ENCODE measurements around the gene ANTKMT. TPM values are rescaled to one million over a fixed set of nuclear protein-coding genes. Genes with fewer than 3 reads are reported as not detected.
"Not testable (repeated sequence)": the region's sequence is repeated elsewhere in the genome, so short reads cannot be mapped to it uniquely, and the experiment has no call there.

Gene ANTKMT
- total RNA-seq, 1 donor from 2014 or later, result 41.3 TPM

DNA sequence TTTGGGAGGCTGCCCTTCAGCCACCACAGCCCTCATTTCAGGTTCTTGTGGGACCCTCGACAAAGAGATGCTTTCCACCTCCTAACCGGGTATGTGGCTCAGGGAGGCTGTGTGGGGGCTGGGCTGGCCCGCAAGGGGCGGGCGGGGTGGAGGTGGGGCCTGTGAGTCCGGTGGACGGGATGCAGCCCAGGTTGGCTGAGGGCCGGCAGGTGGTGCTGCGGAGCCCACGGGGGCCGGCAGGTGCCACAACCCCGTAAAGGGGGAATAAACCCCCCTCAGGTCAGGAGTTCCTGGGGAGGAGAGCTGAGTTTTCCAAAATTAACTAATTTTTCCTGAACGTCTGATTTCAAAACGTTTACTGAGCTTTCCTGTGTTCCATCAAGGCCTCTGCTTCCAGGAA lies 24.8 kb downstream of the ANTKMT start:
- no peaks in the 10 kb centered on the region for H3K27me3 Mint-ChIP-seq (ENCODE audit: insufficient read depth)
- no peak for DNase-seq (ENCODE audit: low spot score)
- no peaks in the 10 kb centered on the region for H3K36me3 Mint-ChIP-seq (ENCODE audit: low read depth)
- no peak overlapping the region for H3K27ac Mint-ChIP-seq
- no peaks in the 10 kb centered on the region for H3K9me3 Mint-ChIP-seq
- H3K4me1 Mint-ChIP-seq (ENCODE audit: low read depth), result no peaks in the 10 kb centered on the region
- intact Hi-C loops (cut with micrococcal nuclease), result loop anchor here (10.0 kb wide), 1 partner anchor 229 kb away; the partner anchor contains the start of gene LMF1
- H3K4me3 Mint-ChIP-seq, result no peak overlapping the region

GRCh38 chr16:746637-747036 lies 25.7 kb downstream of the ANTKMT start:
- no peaks in the 10 kb centered on the region for H3K4me1 Mint-ChIP-seq (ENCODE audit: low read depth)
- intact Hi-C loops (cut with micrococcal nuclease), result loop anchor here (10.0 kb wide), 1 partner anchor 228 kb away; the partner anchor contains the start of gene LMF1
- H3K9me3 Mint-ChIP-seq, result no peaks in the 10 kb centered on the region
- H3K36me3 Mint-ChIP-seq (ENCODE audit: low read depth), result no peaks in the 10 kb centered on the region
- DNase-seq (ENCODE audit: low spot score), result no peak
- H3K4me3 Mint-ChIP-seq, result no peak overlapping the region
- H3K27ac Mint-ChIP-seq, result no peak overlapping the region
- peaks cover 2% of the 10 kb centered on the region for H3K27me3 Mint-ChIP-seq (ENCODE audit: insufficient read depth)

- H3K4me3 Mint-ChIP-seq, result no peak overlapping the region
- H3K27me3 Mint-ChIP-seq (ENCODE audit: insufficient read depth), result peaks cover 2% of the 10 kb centered on the region
- no peaks in the 10 kb centered on the region for H3K36me3 Mint-ChIP-seq (ENCODE audit: low read depth)
- H3K9me3 Mint-ChIP-seq, result no peaks in the 10 kb centered on the region
- H3K27ac Mint-ChIP-seq, result no peak overlapping the region
- intact Hi-C loops (cut with micrococcal nuclease), result loop anchor here (10.0 kb wide), 1 partner anchor 227 kb away; the partner anchor contains the start of gene LMF1
- no peaks in the 10 kb centered on the region for H3K4me1 Mint-ChIP-seq (ENCODE audit: low read depth)
- DNase-seq (ENCODE audit: low spot score), result no peak
Measured at GRCh38 chr16:747978-748746, 27.2 kb downstream of the ANTKMT start.

- no peak for DNase-seq (ENCODE audit: low spot score)
- Mint-ChIP-seq H3K4me3 (no peak overlapping the region), H3K27ac (no peak overlapping the region), H3K4me1 (ENCODE audit: low read depth) (no peaks in the 10 kb centered on the region), H3K9me3 (no peaks in the 10 kb centered on the region), H3K27me3 (ENCODE audit: insufficient read depth) (peaks cover 2% of the 10 kb centered on the region), H3K36me3 (ENCODE audit: low read depth) (no peaks in the 10 kb centered on the region)
- intact Hi-C loops (cut with micrococcal nuclease), result loop anchor here (10.0 kb wide), 1 partner anchor 226 kb away; the partner anchor contains the start of gene LMF1
Measured at GRCh38 chr16:749010-749409, 28.1 kb downstream of the ANTKMT start.

DNA sequence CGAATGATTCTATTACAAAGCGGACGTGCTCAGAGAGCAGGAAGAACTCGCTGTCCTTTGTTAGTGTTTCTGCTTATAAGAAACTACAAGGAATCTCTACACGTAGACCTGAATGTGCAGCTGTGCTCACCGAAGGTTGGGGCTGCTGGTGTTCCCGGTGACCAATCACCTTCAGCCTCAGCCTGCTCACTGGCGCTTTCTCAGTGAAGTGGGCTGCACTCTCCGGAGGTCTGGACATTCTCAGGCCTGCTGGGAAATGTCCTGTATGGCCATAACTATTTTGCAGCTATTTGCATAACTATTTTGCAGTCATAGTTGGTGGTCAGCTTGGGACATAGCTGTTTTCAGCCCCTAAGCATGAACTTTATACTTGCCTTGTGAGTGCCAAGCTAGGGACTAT lies 29.5 kb downstream of the ANTKMT start:
- Mint-ChIP-seq H3K36me3 (ENCODE audit: low read depth) (no peaks in the 10 kb centered on the region), H3K4me3 (no peak overlapping the region), H3K9me3 (no peaks in the 10 kb centered on the region), H3K27ac (no peak overlapping the region), H3K27me3 (ENCODE audit: insufficient read depth) (peaks cover 2% of the 10 kb centered on the region), H3K4me1 (ENCODE audit: low read depth) (no peaks in the 10 kb centered on the region)
- intact Hi-C loops (cut with micrococcal nuclease), result no loop called here
- no peak for DNase-seq (ENCODE audit: low spot score)

DNA sequence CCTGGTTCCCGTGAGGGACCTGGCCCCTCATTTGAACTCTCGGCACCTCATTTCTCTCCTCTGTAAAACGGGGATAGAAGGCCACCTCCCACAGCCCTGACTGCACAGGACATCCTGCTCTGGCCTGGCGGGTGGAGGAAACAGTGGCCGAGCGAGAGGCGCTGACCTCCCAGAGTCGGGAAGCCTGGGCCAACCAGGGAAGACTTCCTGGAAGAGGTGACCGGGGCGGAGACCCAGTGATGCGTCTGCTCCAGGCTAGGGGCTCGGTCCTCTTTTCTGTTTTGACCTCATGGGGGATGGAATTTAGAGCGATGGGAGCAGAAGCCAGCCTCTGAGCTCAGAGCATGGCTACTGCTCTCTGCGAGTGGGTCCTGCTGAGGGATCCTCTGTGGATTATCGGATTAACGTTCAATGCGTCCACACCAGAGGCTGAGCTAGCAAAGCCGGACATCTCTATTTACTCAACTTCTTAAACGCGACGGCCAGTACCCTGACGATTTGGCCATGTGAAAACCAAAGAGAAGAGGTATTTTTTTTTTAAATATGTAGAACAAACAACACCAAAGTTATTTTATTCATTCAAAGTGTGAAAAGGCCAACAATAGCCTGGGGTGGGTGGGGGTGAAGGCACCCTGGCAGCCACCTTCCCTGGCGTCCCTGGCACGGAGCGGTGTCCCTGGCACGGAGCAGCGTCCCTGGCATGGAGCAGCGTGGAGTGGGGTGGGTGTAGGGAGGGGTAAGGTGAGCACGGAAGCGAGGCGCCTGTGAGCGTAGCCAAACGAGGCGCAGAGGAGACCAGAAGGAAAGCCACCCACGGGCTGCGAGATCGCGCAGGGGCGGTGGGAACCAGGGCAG lies 30.4 kb downstream of the ANTKMT start:
- no peak overlapping the region for H3K27ac Mint-ChIP-seq
- H3K9me3 Mint-ChIP-seq, result no peaks in the 10 kb centered on the region
- DNase-seq (ENCODE audit: low spot score), result no peak
- no peaks in the 10 kb centered on the region for H3K36me3 Mint-ChIP-seq (ENCODE audit: low read depth)
- no peak overlapping the region for H3K4me3 Mint-ChIP-seq
- intact Hi-C loops (cut with micrococcal nuclease), result no loop called here
- no peaks in the 10 kb centered on the region for H3K4me1 Mint-ChIP-seq (ENCODE audit: low read depth)
- H3K27me3 Mint-ChIP-seq (ENCODE audit: insufficient read depth), result peaks cover 5% of the 10 kb centered on the region

- H3K4me1 Mint-ChIP-seq (ENCODE audit: low read depth), result no peaks in the 10 kb centered on the region
- no peaks in the 10 kb centered on the region for H3K36me3 Mint-ChIP-seq (ENCODE audit: low read depth)
- intact Hi-C loops (cut with micrococcal nuclease), result no loop called here
- H3K27me3 Mint-ChIP-seq (ENCODE audit: insufficient read depth), result peaks cover 5% of the 10 kb centered on the region
- H3K9me3 Mint-ChIP-seq, result no peaks in the 10 kb centered on the region
- no peak for DNase-seq (ENCODE audit: low spot score)
- H3K27ac Mint-ChIP-seq, result no peak overlapping the region
- no peak overlapping the region for H3K4me3 Mint-ChIP-seq
Measured at GRCh38 chr16:752007-752312, 31.0 kb downstream of the ANTKMT start.

DNA sequence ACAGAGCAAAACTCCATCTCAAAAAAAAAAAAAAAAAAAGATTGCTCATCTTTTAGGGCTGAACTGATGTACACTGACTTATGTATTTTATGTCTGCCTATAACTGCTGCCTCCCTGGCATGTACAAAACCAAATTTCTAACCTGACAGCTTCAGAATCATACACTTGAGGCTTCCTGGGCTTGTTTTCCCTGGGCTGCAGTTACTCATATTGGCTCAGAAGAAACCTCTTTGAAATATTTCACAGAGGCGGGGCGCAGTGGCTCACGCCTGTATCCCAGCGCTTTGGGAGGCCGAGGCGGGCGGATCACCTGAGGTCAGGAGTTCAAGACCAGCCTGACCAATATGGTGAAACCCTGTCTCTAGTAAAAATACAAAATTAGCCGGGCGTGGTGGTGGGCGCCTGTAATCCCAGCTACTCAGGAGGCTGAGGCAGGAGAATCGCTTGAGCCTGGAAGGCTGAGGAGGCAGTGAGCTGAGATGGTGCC lies 33.2 kb downstream of the ANTKMT start:
- H3K4me3 Mint-ChIP-seq; H3K9me3 Mint-ChIP-seq; H3K27me3 Mint-ChIP-seq (ENCODE audit: insufficient read depth); H3K27ac Mint-ChIP-seq; intact Hi-C loops (cut with micrococcal nuclease); H3K36me3 Mint-ChIP-seq (ENCODE audit: low read depth); DNase-seq (ENCODE audit: low spot score); H3K4me1 Mint-ChIP-seq (ENCODE audit: low read depth): not testable (repeated sequence)

DNA sequence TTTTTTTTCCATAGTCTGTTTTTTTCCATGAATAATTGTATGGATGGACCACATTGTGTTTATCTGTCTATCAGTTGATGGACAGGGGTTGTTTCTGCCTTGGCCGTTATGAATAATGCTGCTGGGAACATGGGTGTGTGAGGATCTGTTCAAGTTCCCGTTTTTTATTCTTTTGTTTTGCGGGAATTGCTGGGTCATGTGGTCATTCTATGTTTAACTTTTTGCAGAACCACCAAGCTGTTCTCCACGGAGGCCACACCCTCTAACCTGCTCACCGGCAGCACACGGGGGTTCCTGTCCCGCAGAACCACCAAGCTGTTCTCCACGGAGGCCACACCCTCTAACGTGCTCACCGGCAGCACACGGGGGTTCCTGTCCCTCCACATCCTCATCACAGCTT lies 33.7 kb downstream of the ANTKMT start:
- Mint-ChIP-seq H3K36me3 (ENCODE audit: low read depth) (no peaks in the 10 kb centered on the region), H3K27ac (no peak overlapping the region), H3K9me3 (no peaks in the 10 kb centered on the region), H3K4me3 (no peak overlapping the region), H3K4me1 (ENCODE audit: low read depth) (no peaks in the 10 kb centered on the region), H3K27me3 (ENCODE audit: insufficient read depth) (peaks cover 9% of the 10 kb centered on the region)
- intact Hi-C loops (cut with micrococcal nuclease), result no loop called here
- no peak for DNase-seq (ENCODE audit: low spot score)

GRCh38 chr16:756428-756827 lies 35.5 kb downstream of the ANTKMT start:
- H3K27me3 Mint-ChIP-seq (ENCODE audit: insufficient read depth), result peaks cover 7% of the 10 kb centered on the region

GRCh38 chr16:759110-759910 lies 38.4 kb downstream of the ANTKMT start:
- H3K9me3 Mint-ChIP-seq, result no peaks in the 10 kb centered on the region
- no peaks in the 10 kb centered on the region for H3K36me3 Mint-ChIP-seq (ENCODE audit: low read depth)
- no peak overlapping the region for H3K27ac Mint-ChIP-seq
- H3K4me3 Mint-ChIP-seq, result no peak overlapping the region
- intact Hi-C loops (cut with micrococcal nuclease), result no loop called here
- H3K27me3 Mint-ChIP-seq (ENCODE audit: insufficient read depth), result peaks cover 7% of the 10 kb centered on the region
- H3K4me1 Mint-ChIP-seq (ENCODE audit: low read depth), result no peaks in the 10 kb centered on the region
- no peak for DNase-seq (ENCODE audit: low spot score)

More at GRCh38 chr16:756428-756827, 35.5 kb downstream of the ANTKMT start:
- Mint-ChIP-seq H3K9me3 (no peaks in the 10 kb centered on the region), H3K27ac (no peak overlapping the region), H3K4me3 (no peak overlapping the region), H3K36me3 (ENCODE audit: low read depth) (no peaks in the 10 kb centered on the region), H3K4me1 (ENCODE audit: low read depth) (no peaks in the 10 kb centered on the region)
- no peak for DNase-seq (ENCODE audit: low spot score)
- intact Hi-C loops (cut with micrococcal nuclease), result no loop called here

GRCh38 chr16:760065-760464 lies 39.1 kb downstream of the ANTKMT start:
- H3K36me3 Mint-ChIP-seq (ENCODE audit: low read depth), result no peaks in the 10 kb centered on the region
- intact Hi-C loops (cut with micrococcal nuclease), result no loop called here
- H3K4me3 Mint-ChIP-seq, result no peak overlapping the region
- H3K27ac Mint-ChIP-seq, result no peak overlapping the region
- H3K4me1 Mint-ChIP-seq (ENCODE audit: low read depth), result no peaks in the 10 kb centered on the region
- DNase-seq (ENCODE audit: low spot score), result no peak
- peaks cover 7% of the 10 kb centered on the region for H3K27me3 Mint-ChIP-seq (ENCODE audit: insufficient read depth)
- no peaks in the 10 kb centered on the region for H3K9me3 Mint-ChIP-seq
